ENCODE results near the gene SULT2B1.

DNA sequence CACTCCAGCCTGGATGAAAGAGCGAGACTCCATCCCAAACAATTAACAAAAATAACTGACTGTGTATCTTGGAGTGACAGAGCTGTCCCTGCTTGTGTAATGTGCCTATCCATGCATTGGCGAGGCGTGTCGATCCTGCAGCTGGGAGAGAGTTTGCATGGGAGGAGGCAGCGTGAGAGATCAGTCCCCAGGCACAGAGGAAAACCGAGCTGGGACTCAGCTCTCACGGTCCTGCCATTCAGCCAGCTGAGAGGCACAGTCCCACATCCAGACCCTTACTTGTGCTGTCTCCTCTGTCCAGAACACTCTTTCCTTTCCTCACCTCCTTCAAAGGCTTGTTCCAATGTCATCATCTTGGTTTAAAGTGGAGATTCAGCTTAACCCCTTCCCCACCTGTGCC is 11.9 kb upstream of the SULT2B1 start:
- TF ChIP-seq, protein P1, sequence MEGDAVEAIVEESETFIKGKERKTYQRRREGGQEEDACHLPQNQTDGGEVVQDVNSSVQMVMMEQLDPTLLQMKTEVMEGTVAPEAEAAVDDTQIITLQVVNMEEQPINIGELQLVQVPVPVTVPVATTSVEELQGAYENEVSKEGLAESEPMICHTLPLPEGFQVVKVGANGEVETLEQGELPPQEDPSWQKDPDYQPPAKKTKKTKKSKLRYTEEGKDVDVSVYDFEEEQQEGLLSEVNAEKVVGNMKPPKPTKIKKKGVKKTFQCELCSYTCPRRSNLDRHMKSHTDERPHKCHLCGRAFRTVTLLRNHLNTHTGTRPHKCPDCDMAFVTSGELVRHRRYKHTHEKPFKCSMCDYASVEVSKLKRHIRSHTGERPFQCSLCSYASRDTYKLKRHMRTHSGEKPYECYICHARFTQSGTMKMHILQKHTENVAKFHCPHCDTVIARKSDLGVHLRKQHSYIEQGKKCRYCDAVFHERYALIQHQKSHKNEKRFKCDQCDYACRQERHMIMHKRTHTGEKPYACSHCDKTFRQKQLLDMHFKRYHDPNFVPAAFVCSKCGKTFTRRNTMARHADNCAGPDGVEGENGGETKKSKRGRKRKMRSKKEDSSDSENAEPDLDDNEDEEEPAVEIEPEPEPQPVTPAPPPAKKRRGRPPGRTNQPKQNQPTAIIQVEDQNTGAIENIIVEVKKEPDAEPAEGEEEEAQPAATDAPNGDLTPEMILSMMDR (IDR thresholded peaks at IDR 0.05) = no peak
- TF ChIP-seq POLR2AphosphoS5 (IDR thresholded peaks at IDR 0.05) (no peak), POLR2A (IDR thresholded peaks at IDR 0.05) (no peak)

Measured in prostate gland (tissue), 2 donors.